GM12873 (cell line): ENCODE measurements around the gene PSME3.

Experiments used
- TF ChIP-seq, protein P1 (sequence below): IDR thresholded peaks from 2 replicates; pipeline ENCODE4 v1.5.1; 2012; ENCODE audit warnings: low read depth, mild to moderate bottlenecking, moderate library complexity, low read length, control low read depth; ENCODE audit not compliant: insufficient read depth; ENCODE audit errors: missing control alignments

The PSME3 gene

DNA sequence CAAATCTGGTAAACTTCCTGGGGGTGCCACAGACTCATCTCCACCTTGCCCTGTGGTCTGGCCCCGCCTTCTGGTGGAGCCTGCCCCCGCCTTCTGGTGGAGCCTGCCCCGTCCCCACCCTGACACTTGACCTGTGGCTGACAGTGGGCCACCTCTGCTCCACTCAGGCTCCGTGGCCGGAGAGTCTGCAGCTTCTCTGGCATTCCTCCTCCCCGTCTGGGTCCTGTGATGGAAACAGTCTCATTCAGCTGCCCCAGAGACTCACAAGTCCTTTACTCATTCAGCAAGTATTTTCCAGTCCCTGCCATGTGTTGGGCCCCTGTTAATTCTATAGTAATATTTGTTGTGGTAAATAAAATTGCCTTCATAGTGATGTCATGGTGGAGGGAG is 46.4 kb downstream of the PSME3 start:
- TF ChIP-seq, protein P1, sequence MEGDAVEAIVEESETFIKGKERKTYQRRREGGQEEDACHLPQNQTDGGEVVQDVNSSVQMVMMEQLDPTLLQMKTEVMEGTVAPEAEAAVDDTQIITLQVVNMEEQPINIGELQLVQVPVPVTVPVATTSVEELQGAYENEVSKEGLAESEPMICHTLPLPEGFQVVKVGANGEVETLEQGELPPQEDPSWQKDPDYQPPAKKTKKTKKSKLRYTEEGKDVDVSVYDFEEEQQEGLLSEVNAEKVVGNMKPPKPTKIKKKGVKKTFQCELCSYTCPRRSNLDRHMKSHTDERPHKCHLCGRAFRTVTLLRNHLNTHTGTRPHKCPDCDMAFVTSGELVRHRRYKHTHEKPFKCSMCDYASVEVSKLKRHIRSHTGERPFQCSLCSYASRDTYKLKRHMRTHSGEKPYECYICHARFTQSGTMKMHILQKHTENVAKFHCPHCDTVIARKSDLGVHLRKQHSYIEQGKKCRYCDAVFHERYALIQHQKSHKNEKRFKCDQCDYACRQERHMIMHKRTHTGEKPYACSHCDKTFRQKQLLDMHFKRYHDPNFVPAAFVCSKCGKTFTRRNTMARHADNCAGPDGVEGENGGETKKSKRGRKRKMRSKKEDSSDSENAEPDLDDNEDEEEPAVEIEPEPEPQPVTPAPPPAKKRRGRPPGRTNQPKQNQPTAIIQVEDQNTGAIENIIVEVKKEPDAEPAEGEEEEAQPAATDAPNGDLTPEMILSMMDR, result no peak

DNA sequence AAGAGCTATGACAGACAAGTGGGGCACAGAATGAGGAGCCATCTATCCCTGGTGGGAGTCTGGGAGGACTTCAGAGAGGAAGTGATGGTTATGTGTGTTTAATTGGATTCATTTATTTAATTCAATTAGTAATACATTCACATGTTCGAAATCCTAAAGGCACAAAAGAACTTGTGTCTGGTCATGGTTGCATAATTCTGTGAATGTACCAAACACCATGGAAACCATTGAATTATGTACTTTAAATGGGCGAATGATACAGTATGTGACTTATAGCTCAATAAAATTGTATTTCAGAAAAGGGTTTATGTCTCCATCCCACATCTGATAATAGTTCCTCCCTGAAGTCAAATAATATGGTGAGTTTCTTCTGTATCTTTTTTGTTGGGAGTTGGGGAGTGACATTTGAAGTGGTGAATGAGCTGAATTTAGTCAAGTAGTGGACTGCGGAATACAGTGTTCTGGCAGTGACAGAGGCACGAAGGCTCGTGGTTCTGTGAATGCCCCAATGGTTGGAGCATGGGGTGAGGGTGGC is 47.6 kb downstream of the PSME3 start:
- TF ChIP-seq, protein P1, result no peak

DNA sequence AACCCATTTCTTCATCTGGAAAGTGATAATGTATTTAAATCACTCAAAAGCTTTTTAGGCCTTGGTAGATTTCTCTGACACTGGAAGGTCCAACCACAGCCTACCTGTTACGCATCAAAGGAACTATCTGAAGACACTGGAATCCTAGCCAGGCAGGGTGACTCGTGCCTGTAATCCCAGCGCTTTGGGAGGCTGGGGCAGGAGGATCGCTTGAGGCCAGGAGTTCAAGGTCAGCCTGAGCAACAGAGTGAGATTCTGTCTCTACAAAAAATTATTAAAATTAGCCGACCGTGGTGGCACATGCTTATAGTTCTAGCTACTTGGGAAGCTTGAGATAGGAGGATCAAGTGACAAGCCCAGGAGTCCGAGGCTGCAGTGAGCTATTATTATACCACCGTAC is 49.0 kb downstream of the PSME3 start:
- TF ChIP-seq, protein P1, result no peak

DNA sequence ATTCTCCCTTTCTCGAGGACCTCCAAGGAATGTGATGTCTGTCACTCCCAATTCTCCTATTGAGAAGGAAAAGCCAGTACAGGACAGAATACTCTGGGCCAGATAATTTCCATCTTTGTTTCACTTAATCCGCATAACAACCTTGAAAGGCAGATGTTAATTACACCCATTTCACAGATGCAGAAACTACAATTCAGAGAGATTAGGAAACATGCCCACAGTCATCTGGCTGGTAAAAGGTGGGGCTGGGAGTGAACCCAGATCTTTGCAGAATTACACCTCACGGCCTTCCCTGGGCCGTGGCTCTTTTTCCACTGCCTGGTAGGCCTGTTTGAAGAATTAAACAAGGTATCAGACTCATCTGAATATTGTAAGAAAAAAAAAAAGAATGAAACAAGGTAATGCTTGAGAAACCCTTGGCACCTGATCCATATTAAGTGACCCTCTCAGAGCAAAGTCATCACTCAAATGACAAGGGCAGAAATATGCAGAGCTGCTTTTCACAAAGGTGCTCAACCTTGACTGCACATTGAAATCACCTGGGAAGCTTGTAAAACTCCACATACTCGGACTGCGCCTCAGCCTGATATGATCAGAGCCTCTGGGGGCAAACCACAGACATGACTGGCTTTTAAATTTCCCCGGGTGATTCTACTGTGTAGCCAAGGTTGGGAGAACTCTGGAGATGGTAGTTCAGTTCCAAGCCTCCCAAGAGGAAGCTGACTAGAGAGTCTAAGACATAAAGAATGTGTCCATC is 50.8 kb downstream of the PSME3 start:
- TF ChIP-seq, protein P1, result no peak

DNA sequence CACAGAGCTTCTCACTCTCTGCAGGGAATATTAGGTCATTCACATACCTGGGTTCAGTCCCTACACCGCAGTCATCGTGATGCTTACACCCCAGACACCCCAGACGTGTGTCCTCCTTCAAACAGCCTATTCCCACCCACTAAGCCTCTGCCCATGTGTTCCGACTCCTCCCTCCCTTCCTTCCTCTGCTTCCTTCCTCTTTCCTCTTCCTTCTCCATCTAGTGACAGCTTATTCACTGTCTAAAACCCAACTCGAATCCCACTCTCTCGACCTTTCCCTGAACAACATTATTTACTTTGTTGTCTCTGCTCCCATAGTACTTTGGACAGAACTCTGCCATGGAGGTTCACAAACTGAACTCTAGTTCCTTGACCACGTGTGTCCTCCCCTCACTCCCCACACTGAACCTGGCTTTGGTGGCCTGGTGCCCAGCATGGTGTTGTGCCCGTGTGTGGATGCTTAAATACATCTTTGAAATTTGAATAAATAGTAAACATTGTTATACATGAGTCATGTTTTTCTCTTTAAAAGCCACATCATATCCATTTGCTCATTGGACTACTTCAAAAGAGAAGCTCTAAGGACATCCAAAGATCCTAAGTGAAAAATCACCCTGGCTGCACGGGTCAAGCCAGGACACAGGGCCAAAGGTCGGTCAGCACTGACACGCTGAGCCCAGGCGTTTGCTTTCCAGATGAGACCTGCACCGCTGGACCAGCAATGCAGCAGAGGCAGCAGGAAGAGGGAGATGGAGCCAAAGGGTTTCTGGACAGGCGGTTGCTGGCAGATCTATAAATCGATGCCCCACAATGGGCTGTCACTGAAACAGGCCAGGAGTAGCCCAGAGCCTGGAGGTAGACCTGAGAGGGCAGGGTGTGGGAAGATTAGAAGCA is 53.3 kb downstream of the PSME3 start:
- TF ChIP-seq, protein P1, result no peak

DNA sequence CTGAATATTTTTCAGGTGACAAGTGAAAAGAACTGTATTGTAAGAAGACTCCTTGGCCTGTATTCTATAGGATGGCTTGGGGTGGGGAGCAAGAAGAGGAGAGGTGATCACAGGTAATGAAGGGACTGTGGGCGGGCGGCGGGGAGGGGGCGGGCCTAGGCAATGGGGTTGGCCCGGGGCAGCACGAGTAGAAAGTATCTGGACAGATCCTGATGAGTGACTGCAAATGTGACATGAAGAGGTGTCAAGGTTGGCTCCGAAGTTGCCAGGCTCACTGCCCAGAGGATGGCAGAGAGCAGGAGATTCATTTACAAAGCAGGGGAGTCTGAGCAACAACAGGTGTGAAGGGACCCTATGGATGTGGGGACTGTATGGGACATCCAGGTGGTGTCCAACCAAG is 56.6 kb downstream of the PSME3 start:
- TF ChIP-seq, protein P1, result no peak

DNA sequence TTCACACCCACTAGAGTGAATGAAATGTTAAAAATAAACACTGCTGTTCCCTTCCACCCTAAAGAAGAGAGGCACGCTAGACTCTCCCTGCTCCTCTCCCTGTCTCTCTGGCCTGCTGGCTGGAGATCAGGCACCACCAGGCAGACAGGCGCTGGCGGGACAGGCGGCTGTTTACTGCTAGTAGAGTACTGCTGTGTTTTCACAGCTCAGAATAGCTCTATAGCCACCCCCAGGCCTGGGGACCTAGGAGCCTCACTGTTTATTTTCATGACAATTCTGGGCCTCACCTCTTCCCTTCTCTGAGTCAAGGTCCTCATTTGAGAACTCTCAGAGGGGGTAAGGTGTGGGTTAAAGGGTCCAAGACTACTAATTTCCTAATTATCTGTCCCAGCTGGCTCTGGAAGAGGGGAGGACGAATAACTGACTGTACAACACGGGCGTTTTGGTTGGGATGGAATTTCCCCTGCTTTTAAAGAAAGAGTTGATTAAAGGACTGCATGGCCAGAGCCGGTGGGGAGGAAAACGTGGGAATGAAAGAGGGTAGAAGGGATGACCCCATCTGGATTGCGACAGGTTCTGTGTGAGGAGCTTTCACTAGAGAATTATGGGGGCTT is 58.4 kb downstream of the PSME3 start:
- TF ChIP-seq, protein P1, result no peak
